Loucy (cell line): ENCODE results near the gene CNTN5.

ENCODE experiments used
- H2AFZ ChIP-seq: fragments of 200-600 bp; sonication (generic); 2 replicates; pipeline ENCODE4 v1.6.0; 2016; ENCODE audit warnings: antibody characterized with exemption, mild to moderate bottlenecking, low read length, moderate library complexity
- H3F3A ChIP-seq: fragments of 200-600 bp; 2 replicates; pipeline ENCODE4 v1.6.0; 2016; ENCODE audit warnings: antibody characterized with exemption, low read depth, mild to moderate bottlenecking
- H3K27me3 ChIP-seq: fragments of 200-600 bp; sonication (generic); 2 replicates; pipeline ENCODE4 v1.6.1; 2014; ENCODE audit warnings: low read length, mild to moderate bottlenecking; ENCODE audit not compliant: insufficient read depth, poor library complexity, severe bottlenecking
- H3K36me3 ChIP-seq: fragments of 200-600 bp; sonication (generic); 2 replicates; pipeline ENCODE4 v1.6.1; 2016; ENCODE audit warnings: low read length; ENCODE audit not compliant: insufficient read depth
- H3K4me1 ChIP-seq: fragments of 200-600 bp; sonication (generic); 2 replicates; pipeline ENCODE4 v1.5.1; 2014; ENCODE audit warnings: low read length, mild to moderate bottlenecking; ENCODE audit not compliant: insufficient read depth, poor library complexity, severe bottlenecking
- H3K4me2 ChIP-seq: fragments of 200-600 bp; sonication (generic); 2 replicates; pipeline ENCODE4 v1.6.0; 2014; ENCODE audit warnings: antibody characterized with exemption, low read length, low read depth, mild to moderate bottlenecking; ENCODE audit not compliant: poor library complexity, severe bottlenecking
- H3K4me3 ChIP-seq: fragments of 200-600 bp; sonication (generic); 2 replicates; pipeline ENCODE4 v1.5.1; 2014; ENCODE audit warnings: low read length, mild to moderate bottlenecking, mixed read lengths; ENCODE audit not compliant: poor library complexity, severe bottlenecking
- H3K79me2 ChIP-seq: fragments of 200-600 bp; sonication (generic); 2 replicates; pipeline ENCODE4 v1.6.1; 2014; ENCODE audit warnings: low read length; ENCODE audit not compliant: insufficient read depth
- H3K9ac ChIP-seq: fragments of 200-600 bp; sonication (generic); 2 replicates; pipeline ENCODE4 v1.6.0; 2014; ENCODE audit warnings: mild to moderate bottlenecking, low read depth, low read length, moderate library complexity; ENCODE audit not compliant: poor library complexity, severe bottlenecking
- H3K9me2 ChIP-seq: fragments of 200-600 bp; sonication (generic); replicated peaks from 2 replicates; pipeline ENCODE4 v1.6.1; 2016; ENCODE audit warnings: low read depth, low read length, mixed read lengths
- H3K9me3 ChIP-seq: fragments of 200-600 bp; sonication (generic); 2 replicates; pipeline ENCODE4 v1.6.1; 2014; ENCODE audit warnings: mild to moderate bottlenecking, antibody characterized with exemption, low read length, low read depth; ENCODE audit not compliant: insufficient read depth
- H4K20me1 ChIP-seq: fragments of 200-600 bp; sonication (generic); 2 replicates; pipeline ENCODE4 v1.6.0; 2014; ENCODE audit warnings: antibody characterized with exemption, low read length, mild to moderate bottlenecking; ENCODE audit not compliant: insufficient read depth, poor library complexity, severe bottlenecking
- EZH2phosphoT487 ChIP-seq: fragments of 200-600 bp; IDR thresholded peaks from 2 replicates; pipeline ENCODE4 v1.6.1; 2018; ENCODE audit warnings: antibody characterized with exemption, mild to moderate bottlenecking, moderate library complexity, borderline replicate concordance
- TF ChIP-seq, protein P1 (sequence below): fragments of 200-600 bp; sonication (generic); conservative IDR thresholded peaks from 2 replicates; pipeline ENCODE4 v1.5.1; 2014; ENCODE audit warnings: mild to moderate bottlenecking, antibody characterized with exemption, low read length

CNTN5 gene

DNA sequence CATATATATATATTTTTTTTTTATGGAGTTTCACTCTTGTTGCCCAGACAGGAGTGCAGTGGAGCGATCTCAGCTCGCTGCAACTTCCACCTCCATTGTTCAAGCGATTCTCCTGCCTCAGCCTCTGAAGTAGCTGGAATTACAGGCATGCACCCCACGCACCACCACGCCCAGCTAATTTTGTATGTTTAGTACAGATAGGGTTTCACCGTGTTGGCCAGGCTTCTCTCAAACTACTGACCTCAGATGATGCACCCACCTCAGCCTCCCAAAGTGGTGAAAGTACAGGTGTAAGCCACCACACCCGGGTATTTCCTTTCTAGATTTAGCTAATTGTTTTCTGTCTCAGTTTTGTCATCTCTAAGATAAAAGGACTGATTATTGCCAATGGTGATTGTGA lies 821.1 kb downstream of the CNTN5 start:
- Histone ChIP-seq H3K4me3 (no peak overlapping the region), H3K4me2 (no peak overlapping the region), H3K9ac (no peak overlapping the region), H3K9me2 (no peaks in the 10 kb centered on the region), H3K36me3 (no peaks in the 10 kb centered on the region), H3K9me3 (0 out of 2 replicates have a peak, but pooled peaks cover 2% of the 10 kb centered on the region), H3K79me2 (no peaks in the 10 kb centered on the region), H3F3A (no peaks in the 10 kb centered on the region), H3K4me1 (no peaks in the 10 kb centered on the region), H4K20me1 (no peaks in the 10 kb centered on the region), H3K27me3 (no peaks in the 10 kb centered on the region), H2AFZ (no peak overlapping the region)
- no peak for TF ChIP-seq EZH2phosphoT487
- TF ChIP-seq, protein P1, sequence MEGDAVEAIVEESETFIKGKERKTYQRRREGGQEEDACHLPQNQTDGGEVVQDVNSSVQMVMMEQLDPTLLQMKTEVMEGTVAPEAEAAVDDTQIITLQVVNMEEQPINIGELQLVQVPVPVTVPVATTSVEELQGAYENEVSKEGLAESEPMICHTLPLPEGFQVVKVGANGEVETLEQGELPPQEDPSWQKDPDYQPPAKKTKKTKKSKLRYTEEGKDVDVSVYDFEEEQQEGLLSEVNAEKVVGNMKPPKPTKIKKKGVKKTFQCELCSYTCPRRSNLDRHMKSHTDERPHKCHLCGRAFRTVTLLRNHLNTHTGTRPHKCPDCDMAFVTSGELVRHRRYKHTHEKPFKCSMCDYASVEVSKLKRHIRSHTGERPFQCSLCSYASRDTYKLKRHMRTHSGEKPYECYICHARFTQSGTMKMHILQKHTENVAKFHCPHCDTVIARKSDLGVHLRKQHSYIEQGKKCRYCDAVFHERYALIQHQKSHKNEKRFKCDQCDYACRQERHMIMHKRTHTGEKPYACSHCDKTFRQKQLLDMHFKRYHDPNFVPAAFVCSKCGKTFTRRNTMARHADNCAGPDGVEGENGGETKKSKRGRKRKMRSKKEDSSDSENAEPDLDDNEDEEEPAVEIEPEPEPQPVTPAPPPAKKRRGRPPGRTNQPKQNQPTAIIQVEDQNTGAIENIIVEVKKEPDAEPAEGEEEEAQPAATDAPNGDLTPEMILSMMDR = no peak

GRCh38 chr11:99865951-99866350 lies 845.2 kb downstream of the CNTN5 start:
- Histone ChIP-seq H3K27me3 (no peaks in the 10 kb centered on the region), H3K4me1 (no peaks in the 10 kb centered on the region), H4K20me1 (no peaks in the 10 kb centered on the region), H3K9ac (no peak overlapping the region), H3F3A (no peaks in the 10 kb centered on the region), H3K9me3 (no peaks in the 10 kb centered on the region), H3K4me2 (no peak overlapping the region), H3K36me3 (no peaks in the 10 kb centered on the region), H3K79me2 (no peaks in the 10 kb centered on the region), H3K9me2 (no peaks in the 10 kb centered on the region), H3K4me3 (no peak overlapping the region), H2AFZ (no peak overlapping the region)
- no peak for TF ChIP-seq EZH2phosphoT487
- TF ChIP-seq, protein P1 = no peak

DNA sequence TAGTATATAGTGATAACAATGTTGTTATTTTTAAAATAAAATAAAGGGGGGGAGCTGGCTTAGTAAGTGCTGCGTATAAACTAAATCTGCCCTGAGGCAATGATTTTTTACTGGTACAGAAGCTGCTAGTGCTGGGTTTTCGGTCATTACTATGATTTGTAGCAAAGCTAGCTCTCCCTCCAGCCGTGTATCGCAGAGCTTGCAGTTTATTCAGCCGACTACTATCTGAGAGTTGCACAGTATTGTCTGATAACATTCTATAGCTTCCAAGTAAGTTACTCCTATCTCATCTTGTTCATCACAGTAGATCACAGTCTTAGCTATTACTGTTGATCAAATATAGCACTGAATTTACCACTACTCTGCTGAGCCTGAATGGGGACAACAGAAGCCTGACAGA lies 860.9 kb downstream of the CNTN5 start:
- no peaks in the 10 kb centered on the region for H3K9me3 ChIP-seq
- TF ChIP-seq, protein P1 = no peak
- no peak for TF ChIP-seq EZH2phosphoT487
- H3K79me2 ChIP-seq = no peaks in the 10 kb centered on the region
- no peaks in the 10 kb centered on the region for H3K4me1 ChIP-seq
- no peaks in the 10 kb centered on the region for H3K9me2 ChIP-seq
- no peak overlapping the region for H3K9ac ChIP-seq
- no peak overlapping the region for H3K4me3 ChIP-seq
- no peak overlapping the region for H3K4me2 ChIP-seq
- no peaks in the 10 kb centered on the region for H3F3A ChIP-seq
- no peaks in the 10 kb centered on the region for H3K36me3 ChIP-seq
- no peak overlapping the region for H2AFZ ChIP-seq
- H4K20me1 ChIP-seq = no peaks in the 10 kb centered on the region
- no peaks in the 10 kb centered on the region for H3K27me3 ChIP-seq
